HG03097 (cell line): ENCODE results near the gene C11orf42.
"Not testable (repeated sequence)": the region's sequence is repeated elsewhere in the genome, so short reads cannot be mapped to it uniquely, and the experiment has no call there.

Experiments
- ATAC-seq: cut with Tn5 transposase; IDR thresholded peaks from one replicate; pipeline ENCODE4 v1.9.1; 2021; ENCODE audit not compliant: unreplicated experiment, low FRiP score

Gene C11orf42

DNA sequence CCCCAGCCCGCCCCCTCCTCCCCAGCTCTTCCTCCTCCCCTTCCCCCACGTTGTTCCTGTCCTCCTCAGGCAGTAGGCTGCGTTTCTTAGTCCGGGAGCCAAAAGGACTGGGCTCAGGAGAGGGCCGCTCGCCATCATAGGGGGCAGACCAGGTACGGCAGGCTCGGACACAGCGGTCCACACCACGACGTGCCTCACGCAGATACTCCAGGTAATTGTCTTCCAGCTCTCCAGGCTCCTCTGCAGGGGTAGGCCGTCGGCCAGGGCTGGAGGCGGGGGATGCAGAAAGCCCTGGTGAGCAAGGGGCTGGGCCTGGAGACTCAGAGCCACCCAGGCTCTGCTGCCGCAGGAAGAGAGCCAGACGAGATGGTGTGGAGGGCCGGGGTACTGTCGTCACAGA is 12.4 kb downstream of the C11orf42 start:
- no peak for ATAC-seq

DNA sequence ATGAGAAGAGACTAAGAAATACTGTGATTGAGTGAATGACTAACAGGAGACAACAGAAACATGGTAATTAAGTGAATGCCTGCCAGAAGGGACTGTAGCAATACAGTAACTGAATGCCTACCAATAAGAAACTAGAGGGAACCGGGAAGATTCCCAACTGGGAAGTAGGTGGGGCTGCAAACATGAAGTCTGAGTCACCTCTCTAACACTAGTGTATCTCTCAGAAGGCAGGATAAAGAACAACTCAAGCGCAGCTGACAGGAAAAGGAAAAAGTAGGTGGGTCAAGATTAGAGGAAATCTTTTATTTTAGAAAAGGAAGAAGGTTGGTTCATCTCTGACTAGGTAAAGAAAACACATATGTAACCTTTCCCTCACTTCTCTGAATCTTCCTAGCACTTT is 14.0 kb downstream of the C11orf42 start:
- ATAC-seq: no peak

DNA sequence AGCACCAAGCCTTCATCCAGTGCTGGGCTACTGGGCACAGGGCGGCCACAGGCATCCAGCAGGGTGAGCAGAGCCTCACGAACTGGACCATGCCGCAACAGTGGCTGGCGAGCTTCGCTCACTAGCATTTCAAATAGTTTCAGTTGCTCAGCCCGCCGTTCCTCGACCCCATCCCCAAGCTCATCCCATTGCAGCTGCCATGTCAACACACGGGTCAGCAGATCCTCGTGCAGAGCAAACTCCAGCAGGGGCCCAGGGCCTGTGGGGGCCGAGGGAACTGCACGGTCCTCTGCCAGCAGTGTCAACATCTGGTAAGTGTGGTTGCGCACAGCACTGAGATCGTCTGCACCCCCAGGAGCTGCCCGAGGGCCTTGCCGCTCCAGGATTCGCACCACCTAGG is 18.5 kb downstream of the C11orf42 start:
- no peak for ATAC-seq

DNA sequence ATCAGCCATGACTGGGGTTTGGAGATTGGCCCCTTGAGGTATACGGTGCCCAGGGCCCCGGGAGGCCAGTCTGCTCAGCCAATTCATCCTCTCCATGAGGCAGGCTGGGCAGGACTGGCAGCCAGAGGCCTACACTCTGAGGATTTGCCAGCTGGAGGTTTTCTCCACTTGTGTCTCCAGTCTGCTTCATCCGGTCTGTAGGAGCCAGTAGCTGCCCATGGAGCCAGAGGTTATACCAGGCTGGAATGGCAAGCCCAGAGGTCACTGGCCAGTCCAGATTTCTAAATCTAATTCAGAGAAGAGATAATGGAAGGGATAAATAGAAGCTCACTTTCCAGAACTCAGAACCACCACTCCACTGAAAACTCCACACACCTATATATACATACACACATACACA is 19.1 kb downstream of the C11orf42 start:
- ATAC-seq: no peak

DNA sequence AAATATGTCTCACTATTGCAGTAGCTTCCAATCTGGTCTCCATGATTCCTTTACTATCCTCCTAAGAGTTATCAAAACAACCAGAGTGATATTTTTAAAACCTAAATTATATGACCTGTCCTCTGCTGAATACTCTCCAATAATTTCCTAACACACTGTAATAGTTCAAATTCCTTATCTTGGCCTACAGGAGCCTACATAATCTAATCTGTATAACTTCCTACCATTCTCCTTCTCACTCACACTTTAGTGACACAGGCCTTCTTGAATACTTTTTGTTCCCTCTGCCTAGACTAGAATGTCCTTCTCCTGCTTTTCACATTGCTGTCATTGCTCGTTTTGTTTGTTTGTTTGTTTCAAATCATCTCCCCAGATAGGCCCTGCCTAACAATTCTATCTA is 19.7 kb downstream of the C11orf42 start:
- ATAC-seq: no peak

DNA sequence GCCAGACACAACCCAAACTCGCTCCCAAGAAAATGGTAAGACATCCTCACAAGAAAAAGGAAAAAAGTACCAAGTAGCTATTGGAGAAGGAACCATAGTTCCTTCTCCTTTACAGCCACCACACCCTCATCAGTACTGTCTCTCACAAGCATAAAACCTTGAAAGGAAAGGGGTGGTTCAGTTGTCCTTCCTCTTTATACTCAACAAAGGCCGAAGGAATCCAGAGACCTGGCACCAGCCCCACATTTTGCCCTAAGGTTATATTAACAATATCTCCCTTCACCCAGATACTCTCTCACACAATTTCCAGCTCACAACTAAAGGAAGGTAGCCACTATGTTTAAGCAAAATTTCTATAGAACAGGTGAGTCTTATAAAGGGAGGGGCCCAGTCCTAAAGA is 20.5 kb downstream of the C11orf42 start:
- ATAC-seq: no peak

DNA sequence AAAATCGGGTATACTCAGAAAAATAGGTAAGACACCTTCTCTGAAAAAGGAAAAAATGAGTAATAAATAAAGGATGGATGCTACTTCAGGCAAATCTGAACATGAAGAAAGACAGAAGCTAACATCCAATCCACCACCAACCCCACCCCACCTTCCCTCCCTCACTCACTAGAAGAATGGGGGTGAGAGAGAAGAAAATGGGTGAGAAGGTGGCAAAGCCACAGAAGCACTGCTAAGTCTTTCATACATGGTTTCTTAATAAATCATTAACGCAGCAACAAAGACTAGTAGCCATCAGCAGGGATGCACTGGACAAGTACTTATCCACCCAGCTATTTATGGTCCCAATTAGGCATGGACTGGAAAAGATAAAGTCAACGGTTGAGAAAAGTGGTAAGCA is 23.2 kb downstream of the C11orf42 start:
- ATAC-seq: no peak

DNA sequence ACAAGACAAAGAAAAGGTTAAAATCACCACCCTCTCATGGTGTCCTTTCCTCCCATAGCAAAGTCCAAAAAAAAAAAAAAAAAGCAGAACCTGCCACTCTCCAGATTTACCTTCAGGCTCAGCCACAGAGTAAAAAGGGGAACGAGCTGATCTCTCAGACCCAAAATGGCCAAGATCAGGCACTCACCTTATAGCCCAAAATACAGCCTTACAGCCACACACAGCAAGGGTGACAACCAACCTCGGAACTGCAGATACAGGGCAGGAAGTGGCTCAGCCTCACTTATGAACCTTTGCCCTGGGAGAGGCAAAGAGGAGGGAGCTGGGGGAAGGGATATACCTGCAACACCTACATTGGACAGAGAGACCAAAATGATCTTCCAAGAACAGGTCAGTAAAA is 24.6 kb downstream of the C11orf42 start:
- ATAC-seq: no peak

DNA sequence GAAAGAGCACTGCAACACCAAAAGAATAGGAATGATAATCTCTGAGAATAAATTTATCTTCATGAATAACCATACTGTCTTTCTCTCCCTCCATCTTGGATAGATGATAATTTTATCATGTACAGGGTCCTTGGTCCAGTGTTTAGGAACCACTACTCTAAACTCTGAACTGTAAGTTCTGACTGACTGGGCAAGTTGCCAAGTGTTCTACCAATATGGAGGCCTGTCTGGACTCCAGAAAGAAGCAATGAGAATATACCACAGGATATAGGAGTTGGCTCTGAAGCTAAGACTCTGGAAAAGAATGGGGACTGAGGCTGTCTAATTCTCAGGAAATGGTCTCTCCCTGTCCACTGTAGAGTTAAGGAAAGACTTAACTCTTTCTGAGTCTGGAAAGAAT is 27.5 kb downstream of the C11orf42 start:
- ATAC-seq: no peak

DNA sequence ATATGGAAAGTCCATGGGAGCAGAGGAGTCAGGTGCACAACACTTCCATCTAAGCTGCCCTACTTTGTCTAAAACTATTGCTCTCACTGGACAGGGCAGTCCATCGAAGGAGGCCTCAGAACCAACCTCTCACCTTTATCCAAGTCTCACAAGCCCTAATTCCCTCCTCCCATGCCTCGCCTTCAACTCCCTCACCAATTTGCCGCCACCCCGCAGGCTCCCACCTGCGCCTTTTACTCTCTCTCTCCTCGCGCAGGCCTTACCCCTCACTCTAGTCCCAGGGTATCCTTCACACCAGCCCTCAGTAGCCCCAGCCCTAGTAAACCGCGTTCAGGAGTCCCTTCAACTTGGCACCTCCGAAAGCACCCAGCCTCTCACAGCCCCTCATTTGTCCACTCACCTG is 28.6 kb downstream of the C11orf42 start:
- ATAC-seq: no peak

DNA sequence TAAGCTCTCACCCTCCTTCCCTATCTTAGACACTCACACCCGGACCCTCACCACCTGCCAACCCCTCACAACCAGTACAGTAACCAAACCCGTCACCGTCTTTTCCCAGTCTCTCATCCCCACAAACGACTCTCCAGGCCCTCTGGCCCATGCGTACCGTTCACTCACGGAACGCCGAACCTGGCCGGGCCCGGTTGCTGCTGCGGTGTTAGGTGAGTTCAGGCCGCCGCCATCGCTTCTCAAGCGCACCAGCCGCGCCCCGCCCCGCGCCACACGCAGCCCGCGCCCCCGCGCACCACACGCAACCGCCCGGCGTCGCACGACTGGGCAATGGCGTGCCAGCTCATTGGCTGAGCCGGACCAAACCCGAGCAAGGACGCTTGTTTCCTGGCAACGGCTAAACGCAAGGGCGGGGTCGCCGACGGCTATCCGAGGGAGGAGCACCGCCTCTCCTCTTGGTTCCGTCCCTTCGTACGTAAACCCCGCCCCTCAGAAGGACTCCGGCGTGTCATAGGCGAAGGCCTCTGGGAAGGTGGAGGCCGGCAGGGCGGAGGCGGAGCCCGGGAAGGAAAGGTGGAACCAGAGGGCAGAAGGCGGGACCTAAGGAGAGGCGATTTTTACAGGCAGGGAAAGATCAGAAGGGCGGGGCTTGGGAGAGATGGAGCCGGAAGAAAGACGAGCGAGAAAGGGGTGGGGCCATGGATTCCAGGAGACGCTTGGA is 29.2 kb downstream of the C11orf42 start, which contains the start of gene FHIP1B:
Gene FHIP1B (minus strand): TSS at position 250 of the 721 bp plus-strand sequence. CDS start 10,120 bp downstream, outside the sequence.
- ATAC-seq: peak; percentile 98

DNA sequence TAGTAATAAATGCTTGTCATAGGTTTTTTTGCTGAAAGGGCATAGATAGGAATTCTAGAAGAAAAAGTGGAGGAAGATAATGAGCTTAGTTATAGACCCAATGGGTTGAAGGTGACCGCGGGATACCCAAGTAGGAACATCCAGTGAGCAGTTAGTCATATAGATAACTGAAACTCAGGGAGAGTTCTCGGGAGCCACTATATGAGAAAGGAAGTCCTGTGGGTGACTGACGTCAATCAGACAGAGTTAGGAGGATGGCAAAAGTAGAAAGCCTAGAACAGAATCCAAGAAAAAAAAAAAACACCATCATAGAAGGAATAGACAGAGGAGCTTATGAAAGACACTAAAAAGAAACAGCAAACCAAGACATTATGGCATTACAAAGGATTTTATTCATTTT is 31.9 kb downstream of the C11orf42 start:
- ATAC-seq: no peak

DNA sequence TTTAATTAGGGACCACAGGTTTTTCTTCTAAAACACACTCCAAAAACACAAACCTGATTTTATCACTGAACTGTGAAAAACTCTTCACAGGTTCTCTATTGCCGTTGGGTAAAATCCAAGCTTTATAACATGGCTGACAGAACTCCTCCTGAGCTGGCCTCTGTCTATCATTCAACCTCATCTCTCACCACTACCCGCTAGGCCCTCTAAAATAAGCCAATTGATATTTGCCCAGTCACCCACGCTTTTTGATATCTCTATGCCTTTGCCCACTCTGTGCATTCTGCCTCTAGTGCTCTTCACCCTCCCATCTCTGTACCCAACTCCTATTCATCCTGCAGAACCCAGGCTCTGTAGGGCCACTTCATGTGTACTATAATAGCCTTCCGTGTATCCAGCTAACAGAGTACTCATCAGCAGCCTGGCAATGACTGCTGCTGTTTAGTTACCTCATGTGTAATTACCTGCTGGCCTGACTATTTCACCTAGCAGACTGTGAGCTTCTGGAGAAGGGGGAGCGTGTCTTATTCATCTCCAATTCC is 32.5 kb downstream of the C11orf42 start:
- no peak for ATAC-seq

DNA sequence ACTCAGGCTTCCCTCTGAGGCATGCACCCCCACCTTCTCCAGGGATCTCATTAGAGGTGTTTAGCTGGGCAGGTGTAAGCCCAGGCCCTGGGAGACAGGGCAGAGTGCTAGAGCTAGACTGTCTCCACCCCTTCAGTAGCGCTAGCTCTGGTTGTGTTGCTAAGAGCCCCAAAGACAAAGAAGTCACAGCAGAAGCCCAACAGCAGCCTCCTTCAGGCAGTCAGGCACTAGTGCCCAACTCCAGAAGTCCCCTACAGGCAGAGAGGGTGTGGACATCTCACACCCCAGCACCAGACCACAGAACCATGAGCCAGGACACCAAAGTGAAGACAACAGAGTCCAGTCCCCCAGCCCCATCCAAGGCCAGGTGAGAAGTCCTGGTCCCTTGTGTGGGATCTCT is 33.5 kb downstream of the C11orf42 start, which contains the start of gene CNGA4:
Gene CNGA4 (plus strand): TSS at position 188 of the 400 bp plus-strand sequence. CDS start 118 bp downstream, at position 306.
- no peak for ATAC-seq

DNA sequence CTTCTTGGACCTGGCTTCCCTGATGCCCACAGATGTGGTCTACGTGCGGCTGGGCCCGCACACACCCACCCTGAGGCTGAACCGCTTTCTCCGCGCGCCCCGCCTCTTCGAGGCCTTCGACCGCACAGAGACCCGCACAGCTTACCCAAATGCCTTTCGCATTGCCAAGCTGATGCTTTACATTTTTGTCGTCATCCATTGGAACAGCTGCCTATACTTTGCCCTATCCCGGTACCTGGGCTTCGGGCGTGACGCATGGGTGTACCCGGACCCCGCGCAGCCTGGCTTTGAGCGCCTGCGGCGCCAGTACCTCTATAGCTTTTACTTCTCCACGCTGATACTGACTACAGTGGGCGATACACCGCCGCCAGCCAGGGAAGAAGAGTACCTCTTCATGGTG is 34.8 kb downstream of the C11orf42 start:
- no peak for ATAC-seq

DNA sequence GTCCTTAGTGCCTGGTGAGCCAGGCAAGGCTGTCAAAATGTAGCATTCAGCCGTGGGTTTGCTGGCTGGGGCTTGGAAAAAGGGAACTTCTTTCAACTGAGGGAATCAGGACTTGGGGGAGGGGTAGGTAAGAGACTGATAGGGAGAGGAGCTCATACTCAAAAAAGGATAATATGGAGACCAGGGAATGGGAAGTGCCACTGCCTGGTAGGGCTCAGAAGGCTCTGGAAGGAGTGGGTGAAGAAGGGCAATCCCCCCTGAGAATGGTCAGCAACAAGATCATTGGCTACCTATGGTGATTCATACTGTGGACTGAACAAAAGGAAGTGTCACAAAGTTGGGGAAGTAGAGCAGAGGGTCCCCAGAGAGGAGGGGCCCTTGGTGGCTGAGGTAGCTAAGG is 35.4 kb downstream of the C11orf42 start:
- no peak for ATAC-seq

DNA sequence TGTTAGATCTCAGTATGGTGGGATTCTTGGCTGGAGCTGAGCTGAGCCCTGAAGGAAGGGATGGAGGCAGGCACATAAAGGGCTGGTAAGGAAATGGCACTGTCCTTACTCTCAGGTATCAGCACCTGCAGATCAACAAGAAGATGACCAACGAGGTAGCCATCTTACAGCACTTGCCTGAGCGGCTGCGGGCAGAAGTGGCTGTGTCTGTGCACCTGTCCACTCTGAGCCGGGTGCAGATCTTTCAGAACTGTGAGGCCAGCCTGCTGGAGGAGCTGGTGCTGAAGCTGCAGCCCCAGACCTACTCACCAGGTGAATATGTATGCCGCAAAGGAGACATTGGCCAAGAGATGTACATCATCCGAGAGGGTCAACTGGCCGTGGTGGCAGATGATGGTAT is 36.0 kb downstream of the C11orf42 start:
- no peak for ATAC-seq

DNA sequence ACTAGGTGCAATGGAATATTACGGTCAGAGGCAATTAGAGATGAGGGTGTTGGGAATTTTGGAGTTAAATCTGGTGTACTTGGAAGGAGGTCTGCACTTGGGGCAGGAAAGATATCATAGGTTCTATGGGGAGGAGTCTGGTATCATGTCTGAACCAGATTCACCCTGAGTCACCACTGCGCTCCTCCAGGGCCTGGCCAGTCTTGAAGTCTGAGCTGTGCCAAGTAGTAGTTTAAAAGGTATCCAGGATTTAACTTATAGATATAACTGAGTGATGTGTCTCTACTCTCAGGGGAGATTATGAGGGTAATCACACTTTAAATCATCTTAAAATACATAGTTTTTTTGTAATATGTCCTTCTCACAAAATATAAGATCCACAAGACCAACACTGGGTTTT is 40.2 kb downstream of the C11orf42 start:
- ATAC-seq: no peak

DNA sequence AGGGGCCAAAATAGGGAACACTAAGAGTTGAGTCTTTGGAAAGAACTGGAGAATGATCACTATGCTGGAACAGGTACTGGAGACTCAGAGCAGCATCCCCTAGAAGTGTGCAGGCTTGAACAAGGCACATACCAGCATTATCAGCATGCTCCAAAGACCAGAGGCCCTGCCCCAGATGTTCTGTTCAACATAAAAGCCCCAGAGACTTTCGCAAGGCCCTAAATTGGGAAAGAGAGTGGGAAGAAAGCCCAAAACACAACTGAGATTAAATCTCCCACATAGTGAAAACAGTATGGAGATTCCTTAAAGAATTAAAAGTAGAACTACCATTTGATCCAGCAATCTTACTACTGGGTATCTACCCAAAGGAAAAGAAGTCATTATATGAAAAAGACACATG is 42.9 kb downstream of the C11orf42 start:
- no peak for ATAC-seq

DNA sequence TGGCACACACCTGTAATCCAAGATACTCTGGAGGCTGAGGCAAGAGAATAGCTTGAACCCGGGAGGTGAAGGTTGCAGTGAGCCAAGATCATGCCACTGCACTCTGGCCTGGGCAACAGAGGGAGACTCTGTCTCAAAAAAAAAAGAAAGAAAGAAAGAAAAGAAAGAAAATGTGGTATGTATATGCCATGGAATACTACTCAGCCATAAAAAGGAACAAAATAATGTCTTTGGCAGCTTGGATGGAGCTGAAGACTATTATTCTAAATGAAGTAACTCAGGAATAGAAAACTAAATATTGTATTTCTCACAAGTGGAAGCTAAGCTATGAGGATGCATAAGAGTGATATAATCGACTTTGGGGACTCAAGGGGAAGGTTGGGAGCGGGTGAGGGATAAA is 43.5 kb downstream of the C11orf42 start:
- ATAC-seq: not testable (repeated sequence)

DNA sequence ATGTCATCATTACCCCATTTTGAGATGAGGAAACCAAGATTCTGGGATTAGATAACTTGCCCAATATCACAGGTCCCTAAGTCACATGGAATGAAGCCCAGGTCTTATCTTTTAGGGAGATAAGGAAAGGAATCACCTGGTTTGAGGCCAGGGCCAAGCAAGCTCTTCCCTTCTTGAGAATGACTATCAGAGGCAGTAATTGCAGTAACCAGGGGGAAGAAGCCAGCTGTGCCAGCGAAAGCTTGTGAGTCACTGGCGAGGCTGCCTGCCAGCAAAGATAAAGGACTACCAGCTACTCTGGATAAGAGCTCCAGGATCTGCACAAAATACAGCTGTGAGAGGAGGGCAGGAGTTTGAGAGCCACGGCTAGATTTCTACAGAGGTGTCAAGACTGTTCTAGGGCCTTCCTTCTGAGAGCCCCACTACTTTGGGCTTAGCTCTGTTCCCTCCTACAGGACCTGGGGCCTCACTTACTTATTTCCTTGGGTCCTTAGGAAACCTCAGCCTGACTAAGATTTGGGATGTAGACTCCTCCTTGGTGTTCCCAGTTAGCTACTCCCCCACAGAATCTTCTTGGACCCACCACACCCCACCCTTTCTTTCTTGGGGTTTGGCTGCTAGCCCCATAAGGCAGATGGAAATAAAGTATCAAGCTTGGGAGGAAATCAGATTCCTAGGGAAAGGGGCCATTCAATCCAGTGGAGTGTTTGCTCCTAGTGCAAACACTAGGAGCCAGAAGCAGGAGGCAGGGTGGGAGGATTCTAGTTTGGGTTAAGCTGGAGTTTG is 44.6 kb downstream of the C11orf42 start:
- ATAC-seq: no peak
